NOMO-1 treated with dmso at 0.1 percent for 144 hours (cell line): ENCODE results near the gene GSTP1.

Experiments used
- DNase-seq: peaks from one replicate; lab custom pipeline; 2025; ENCODE audit not compliant: unreplicated experiment; lab: John Stamatoyannopoulos, UW

GSTP1 gene

DNA sequence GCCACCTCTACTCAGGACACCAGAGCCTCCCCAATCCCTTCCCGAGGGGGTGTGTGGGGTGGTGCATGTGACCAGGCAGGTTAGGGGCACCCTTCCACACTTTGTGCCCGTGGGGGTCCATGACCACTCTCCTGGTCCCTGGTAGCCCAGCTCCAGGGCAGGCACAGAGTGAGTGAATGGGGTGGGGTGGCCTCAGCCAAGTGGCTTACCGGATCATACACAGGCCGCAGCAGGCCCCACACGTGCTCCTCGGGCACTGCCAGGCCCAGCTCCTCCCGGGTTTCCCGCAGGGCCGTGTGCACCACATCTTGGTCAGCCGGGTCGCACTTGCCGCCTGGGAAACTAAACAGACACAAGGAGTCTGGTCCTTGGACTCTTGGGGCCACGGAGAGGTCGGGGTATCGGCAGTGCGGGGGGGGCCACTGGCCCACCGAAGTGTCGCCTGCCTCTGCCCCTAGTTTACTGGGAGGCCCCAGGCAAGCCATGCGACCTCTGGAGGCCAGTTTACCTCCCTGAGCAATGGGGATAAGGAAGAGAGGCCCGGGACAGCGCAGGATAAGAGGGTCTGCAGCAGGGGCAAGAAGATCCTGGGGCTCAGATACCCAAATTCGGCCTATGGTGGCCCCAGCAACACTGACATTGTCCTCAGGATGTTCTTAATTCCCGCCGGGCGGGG lies 45.2 kb downstream of the GSTP1 start:
- no peak for DNase-seq

GRCh38 chr11:67629386-67630227 lies 46.0 kb downstream of the GSTP1 start, which contains the start of gene NUDT8:
TSS of gene NUDT8 (minus strand) at chr11:67629937. CDS start at chr11:67629911, 26 bp downstream.
- DNase-seq, result peak; percentile 73

GRCh38 chr11:67630228-67630942 lies 46.8 kb downstream of the GSTP1 start:
- DNase-seq, result peak; percentile 97

GRCh38 chr11:67630943-67631331 lies 47.3 kb downstream of the GSTP1 start:
- DNase-seq, result no peak

DNA sequence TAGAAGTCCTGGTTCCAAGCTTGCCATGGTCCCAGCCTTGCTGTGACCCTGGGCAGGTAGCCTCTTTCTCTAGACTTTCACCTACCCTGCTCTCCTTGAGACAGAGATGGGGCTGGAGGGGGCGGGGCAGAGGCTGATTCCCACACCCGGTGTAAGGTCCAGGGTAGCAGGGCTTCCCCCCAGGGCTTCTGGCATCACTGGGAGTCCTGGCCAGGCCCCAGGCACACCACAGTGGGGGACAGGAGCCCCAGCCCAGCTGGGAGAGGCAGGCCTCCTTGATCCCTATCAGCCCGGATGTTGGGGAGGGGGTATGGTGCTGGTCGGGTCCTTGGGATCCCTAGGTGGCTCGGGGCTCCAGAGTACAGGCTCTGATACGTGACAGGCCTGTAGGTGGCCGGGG lies 47.8 kb downstream of the GSTP1 start:
- DNase-seq, result no peak

GRCh38 chr11:67631853-67632174 lies 48.2 kb downstream of the GSTP1 start:
- DNase-seq, result no peak

GRCh38 chr11:67632175-67632981 lies 48.8 kb downstream of the GSTP1 start:
- no peak for DNase-seq

DNA sequence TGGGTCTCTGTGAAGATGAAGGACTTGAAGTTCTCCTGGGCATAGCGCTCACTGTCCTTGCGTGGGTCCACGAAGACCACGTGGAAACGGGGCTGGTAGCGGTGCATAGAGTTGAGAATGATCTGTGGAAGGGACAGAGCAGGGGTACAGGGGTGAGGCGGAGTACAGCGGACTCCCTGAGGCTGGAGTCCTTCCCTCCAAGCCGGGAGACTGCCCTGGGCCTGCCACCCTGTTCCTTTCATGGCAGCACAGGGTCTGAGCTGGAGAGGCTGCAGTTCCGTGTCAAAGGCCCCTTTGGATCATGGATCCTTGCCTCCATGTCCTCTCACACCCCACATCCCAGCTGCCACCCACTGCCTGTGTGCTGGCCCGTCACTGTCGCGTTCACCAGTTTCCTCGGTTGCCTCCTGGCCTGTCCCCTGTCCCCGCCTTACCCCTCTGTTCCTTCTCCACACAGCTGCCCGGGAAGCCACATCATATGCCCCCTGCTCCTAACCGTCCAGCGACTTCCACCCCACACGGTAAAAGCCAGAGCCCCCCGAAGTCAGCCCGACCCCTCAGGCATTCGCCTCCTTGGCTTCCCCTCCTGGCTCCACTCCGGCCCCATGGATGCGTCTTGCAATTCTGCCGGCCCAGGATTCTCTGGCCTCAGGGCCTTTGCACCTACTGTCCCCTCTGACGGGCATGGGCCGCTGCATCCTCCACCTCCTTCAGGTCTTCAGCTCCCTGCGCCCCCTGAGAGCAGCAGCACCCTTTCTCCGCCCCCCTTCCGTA lies 49.6 kb downstream of the GSTP1 start:
- no peak for DNase-seq

DNA sequence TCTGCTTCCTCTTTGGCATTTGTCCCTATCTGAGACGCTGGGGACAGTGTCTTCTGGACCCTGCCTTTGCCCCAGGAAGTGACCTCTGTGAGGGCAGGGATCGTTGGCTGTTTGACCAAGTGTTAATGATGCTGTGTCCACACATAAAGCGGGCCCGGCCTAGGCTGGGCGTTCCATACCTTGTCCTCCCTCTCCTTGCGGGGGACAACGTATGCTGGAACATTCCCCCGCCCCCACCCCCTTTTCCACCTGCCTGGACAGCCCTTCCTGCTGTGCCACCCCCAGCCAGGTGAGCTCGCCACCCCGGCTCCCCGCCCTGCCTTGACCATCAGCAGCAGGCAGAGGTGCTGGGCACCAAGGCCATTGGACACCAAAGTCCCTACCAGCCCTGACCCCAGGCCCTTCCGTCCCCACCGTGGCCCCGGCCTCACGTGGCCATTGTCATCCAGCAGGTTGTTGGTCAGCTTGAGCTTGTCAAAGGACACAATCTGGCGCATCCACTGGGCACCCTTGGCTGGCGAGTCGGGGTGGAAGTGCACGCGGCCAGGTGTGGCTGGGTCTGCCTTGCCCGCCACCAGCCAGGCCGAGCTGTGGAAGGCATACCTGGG lies 50.2 kb downstream of the GSTP1 start:
- DNase-seq, result no peak

- no peak for DNase-seq
Observed at GRCh38 chr11:67634366-67635230, 51.0 kb downstream of the GSTP1 start.

DNA sequence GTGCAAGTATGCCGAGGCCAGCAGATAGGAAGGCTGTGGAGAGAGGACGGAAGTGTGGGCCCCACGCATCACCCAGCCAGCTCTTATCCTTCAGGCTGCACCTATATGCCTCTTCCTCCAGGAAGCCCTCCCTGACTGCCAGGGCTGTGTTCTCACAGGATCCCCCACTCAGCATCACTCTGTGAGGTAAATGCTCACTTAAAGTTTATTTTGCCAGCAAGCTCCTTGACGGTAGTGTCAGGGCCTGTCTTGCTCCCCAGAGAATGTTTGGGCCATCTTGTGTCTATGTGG lies 51.6 kb downstream of the GSTP1 start:
- DNase-seq, result no peak
